GM10248 (cell line): ENCODE measurements around the gene CBX7.
A peak's percentile ranks its signal among the peaks of the same experiment; 100 is the strongest.

Source experiments
- CTCF ChIA-PET: fragments of 300-600 bp; sonication (Branson Sonifier 250); formaldehyde crosslinking; extraction: SDS; loops from one replicate; lab custom pipeline; 2021; ENCODE audit warnings: antibody characterized with exemption; lab: Yijun Ruan, JAX
- POLR2A ChIA-PET: fragments of 350-650 bp; sonication (Branson Sonifier 250); formaldehyde crosslinking; extraction: SDS; loops from one replicate; lab custom pipeline; 2020; ENCODE audit warnings: antibody characterized with exemption; lab: Yijun Ruan, JAX
- DNase-seq: peaks from one replicate; pipeline ENCODE4 v3.0.0; 2012; ENCODE audit errors: extremely low spot score
- TF ChIP-seq, protein P1 (sequence below): IDR thresholded peaks from 2 replicates; pipeline ENCODE4 v1.5.1; 2012; ENCODE audit warnings: mild to moderate bottlenecking, low read depth; ENCODE audit errors: extremely low read depth, missing control alignments, control extremely low read depth

The CBX7 gene

DNA sequence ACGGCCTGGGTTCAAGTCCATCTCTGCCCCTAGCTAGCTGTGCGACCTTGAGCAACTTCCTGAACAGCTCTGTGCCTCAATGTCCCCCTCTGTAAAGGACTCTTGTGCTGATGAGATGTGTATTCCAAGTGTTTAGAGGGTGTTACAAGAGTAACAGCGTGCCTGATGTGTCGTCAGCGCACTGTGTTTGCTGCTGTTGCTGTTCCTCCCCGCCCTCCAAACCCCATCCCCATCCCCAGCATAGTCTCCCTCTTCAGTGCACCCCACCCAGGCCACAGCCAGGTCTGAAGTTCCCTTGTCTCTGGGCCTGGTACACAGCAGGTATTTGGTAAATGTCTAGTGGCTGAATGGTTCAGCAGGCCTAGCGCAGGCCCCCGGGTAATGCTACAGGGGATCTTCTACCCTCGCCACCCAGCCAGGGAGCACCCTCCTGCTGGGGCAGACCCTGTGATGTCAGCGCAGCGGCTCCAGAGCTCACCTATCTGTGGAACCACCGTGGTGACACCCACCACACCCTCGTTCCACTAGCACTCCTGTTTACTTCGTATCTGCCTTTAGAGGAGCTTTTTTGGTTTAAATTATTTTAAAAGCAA, 10.3 kb downstream of the CBX7 start:
- CTCF ChIA-PET: interaction anchor here (0.9 to 1.7 kb wide), 2 partner anchors 29 to 272 kb away, joined by 3 to 5 read pairs; no protein-coding TSS in a partner anchor

DNA sequence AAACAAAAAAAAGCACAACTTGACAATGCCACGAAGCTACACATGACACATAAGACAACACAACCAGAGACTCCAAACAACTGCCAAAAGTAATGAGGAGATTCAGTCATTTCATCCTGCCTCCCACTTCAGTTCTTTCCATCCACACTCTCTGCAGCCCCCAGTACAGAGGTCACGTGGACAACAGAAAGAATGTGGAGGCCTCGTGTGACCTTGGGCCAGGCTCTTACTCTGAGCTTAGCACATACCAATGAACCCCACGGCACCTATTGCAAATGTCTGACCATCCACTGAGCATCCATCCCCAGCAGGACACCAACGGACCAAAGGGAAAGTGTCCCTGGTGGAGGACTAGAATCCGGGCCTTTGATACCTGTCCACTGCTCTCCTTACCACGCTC, 12.5 kb downstream of the CBX7 start:
- POLR2A ChIA-PET: no interaction called here
- no peak for DNase-seq
- TF ChIP-seq, protein P1, sequence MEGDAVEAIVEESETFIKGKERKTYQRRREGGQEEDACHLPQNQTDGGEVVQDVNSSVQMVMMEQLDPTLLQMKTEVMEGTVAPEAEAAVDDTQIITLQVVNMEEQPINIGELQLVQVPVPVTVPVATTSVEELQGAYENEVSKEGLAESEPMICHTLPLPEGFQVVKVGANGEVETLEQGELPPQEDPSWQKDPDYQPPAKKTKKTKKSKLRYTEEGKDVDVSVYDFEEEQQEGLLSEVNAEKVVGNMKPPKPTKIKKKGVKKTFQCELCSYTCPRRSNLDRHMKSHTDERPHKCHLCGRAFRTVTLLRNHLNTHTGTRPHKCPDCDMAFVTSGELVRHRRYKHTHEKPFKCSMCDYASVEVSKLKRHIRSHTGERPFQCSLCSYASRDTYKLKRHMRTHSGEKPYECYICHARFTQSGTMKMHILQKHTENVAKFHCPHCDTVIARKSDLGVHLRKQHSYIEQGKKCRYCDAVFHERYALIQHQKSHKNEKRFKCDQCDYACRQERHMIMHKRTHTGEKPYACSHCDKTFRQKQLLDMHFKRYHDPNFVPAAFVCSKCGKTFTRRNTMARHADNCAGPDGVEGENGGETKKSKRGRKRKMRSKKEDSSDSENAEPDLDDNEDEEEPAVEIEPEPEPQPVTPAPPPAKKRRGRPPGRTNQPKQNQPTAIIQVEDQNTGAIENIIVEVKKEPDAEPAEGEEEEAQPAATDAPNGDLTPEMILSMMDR: no peak
- CTCF ChIA-PET: interaction anchor here (1.3 kb wide), 1 partner anchor 14 kb away, joined by 3 read pairs; no protein-coding TSS in a partner anchor

More for the DNA sequence above, 10.3 kb downstream of the CBX7 start:
- TF ChIP-seq, protein P1: no peak
- POLR2A ChIA-PET: interaction anchor here (1.3 kb wide), 1 partner anchor 177 kb away, joined by 3 read pairs; no protein-coding TSS in a partner anchor
- DNase-seq: no peak

DNA sequence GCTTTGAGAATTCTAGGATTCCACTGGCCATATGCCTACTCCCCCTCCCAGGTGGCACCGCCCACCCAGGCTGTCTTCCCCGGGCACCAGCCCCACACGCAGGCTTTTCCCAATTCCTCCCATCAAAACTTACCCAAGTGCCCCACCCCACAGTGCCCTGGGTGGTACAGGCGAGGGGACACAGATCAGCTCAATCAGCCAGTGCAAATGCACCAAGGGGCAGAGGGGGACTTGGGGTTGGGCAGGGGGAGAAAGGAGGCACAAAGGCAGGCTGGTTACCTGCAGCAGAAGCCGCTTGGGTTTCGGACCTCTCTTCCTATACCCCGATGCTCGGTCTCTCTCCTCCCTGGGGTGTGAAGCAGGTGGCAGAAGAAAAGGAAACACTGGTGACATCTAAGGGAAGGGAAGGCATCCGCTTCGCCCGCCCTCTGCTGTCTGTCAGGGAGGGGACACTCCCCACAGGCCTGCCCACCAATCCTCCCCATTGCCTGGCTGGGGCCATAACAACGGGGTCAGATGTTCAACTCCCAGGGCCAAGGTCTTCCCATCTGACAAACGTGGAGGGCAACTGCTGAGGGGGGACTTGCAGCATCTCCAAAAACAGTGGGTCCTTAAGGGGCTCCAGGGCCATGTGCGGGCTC, 14.0 kb downstream of the CBX7 start:
- POLR2A ChIA-PET: no interaction called here
- CTCF ChIA-PET: no interaction called here
- no peak for DNase-seq
- TF ChIP-seq, protein P1: no peak

DNA sequence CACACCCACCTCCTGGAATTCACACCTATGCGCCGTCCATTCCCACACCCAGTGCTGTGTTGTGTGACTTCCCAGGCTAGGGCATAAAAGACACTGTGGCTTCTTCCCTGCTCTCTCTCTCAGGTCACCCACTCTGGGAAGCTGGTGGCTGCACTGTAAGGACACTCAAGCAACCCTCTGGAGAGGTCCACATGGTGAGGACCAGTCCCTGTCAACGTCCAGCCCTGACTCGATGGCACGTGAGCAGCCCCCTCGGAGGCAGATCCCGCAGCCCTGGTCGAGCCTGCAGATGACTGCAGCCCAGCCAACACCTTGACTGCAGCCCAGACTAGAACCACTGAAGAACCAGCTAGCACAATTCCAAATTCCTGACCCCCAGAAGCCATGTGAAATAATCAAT, 16.2 kb downstream of the CBX7 start:
- ChIA-PET CTCF (interaction anchor here (1.0 kb wide), 1 partner anchor 180 kb away, joined by 3 read pairs; no protein-coding TSS in a partner anchor), POLR2A (interaction anchor here (0.5 to 1.7 kb wide), 2 partner anchors 13 to 23 kb away, joined by 4 to 9 read pairs; no protein-coding TSS in a partner anchor)
- DNase-seq: no peak
- TF ChIP-seq, protein P1: no peak

DNA sequence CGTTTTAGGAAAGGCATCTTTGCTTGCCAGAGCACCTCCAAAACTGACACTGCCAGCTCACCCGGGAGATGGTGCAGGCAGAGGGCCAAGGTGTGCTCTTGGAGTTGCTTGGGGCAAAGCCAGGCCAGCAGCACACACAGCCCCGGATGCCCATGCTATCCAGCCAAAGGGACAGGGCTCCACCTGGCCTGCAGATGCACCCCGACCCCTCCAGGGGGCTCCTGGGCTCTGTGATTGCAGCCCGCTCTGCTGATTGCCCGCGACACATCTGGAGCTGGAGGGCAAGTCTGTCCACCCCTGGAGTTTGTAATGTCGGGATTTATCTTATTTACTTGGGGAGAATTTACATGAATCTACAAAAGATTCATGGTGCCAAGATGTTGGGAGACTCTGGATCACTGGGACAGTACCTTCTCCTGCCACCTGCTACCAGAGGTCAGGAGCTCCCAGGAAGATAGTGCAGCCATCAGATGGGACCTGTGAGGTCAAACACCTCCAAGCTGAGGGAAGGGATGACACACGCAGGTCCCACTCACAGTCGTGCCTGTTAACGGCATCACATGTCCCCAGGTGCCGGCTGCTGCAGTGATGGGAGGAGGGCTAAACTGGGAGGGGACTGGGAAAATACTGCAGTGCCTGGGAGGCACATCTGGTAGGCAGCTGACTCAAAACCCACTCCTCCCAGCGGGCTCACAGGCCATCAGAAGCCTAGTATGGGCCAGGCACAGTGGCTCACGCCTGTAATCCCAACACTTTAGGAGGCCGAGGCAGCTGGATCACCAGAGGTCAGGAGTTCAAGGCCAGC, 17.2 kb downstream of the CBX7 start:
- DNase-seq: peak; percentile 74
- POLR2A ChIA-PET: interaction anchor here (1.7 kb wide), 1 partner anchor 14 kb away, joined by 4 read pairs; no protein-coding TSS in a partner anchor
- TF ChIP-seq, protein P1: peak; percentile 30
- CTCF ChIA-PET: interaction anchor here (0.7 to 2.2 kb wide), 6 partner anchors 13 to 181 kb away, joined by 3 to 5 read pairs (median 3); no protein-coding TSS in a partner anchor

DNA sequence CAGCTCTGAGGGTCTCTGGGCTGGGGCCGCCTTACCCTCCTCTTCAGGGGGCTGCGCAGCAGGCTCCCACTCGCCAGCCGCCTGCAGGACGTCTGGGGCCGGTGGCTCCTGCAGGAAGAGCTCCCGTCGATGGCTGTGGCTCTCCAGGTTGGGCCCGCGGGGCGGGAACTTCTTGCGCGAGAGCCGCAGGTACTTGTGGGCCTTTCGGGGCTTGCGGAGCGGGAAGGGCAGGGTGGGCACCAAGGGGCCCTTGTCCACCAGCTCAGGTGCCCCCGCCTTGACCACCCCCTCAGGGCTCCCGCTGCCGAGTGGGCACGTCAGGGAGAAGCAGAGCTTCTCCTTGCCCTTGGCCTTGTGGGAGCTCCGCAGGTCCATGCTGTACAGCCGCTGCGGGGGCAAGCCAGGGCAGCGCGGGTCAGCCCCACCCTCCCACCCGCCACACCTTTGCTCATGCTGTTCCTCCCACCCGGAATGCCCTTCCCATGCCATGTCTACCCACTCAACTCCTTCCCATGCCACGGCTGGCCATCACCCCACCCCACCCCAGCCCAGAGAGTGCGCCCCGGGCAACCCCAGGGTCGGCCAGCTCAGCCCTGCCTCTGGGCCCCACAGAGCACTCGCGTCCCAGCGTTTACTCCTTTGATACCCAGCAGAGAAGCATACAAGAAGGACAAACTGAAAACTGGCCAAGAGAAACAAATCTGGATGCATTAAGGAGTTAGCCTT, 18.0 kb downstream of the CBX7 start:
- ChIA-PET CTCF (interaction anchor here (0.9 to 2.2 kb wide), 8 partner anchors 9 to 176 kb away, joined by 3 to 5 read pairs (median 3); no protein-coding TSS in a partner anchor), POLR2A (interaction anchor here (0.6 to 1.7 kb wide), 2 partner anchors 14 to 313 kb away, joined by 3 to 4 read pairs; no protein-coding TSS in a partner anchor)
- TF ChIP-seq, protein P1: no peak
- DNase-seq: no peak
